IMR-90 (cell line): Measurements from ENCODE around the gene SLC35F3. TPM values are rescaled to one million over a fixed set of nuclear protein-coding genes. Genes with fewer than 3 reads are reported as not detected.

Source experiments
- ATAC-seq: fragments of 200-7000 bp; cut with Tn5 transposase; 2 replicates; pipeline ENCODE4 v1.9.1; 2020; ENCODE audit warnings: low read depth, mild to moderate bottlenecking, moderate library complexity
- BruUV-seq: library from RNA; stranded (reverse); fragments of 400-500 nt; replicated peaks from 2 replicates; lab custom pipeline; 2021; lab: Mats Ljungman, UMichigan
- CTCF ChIA-PET: fragments of 300-600 bp; formaldehyde crosslinking; extraction: SDS; loops from one replicate; lab custom pipeline; 2021; ENCODE audit warnings: antibody characterized with exemption; lab: Yijun Ruan, JAX
- POLR2A ChIA-PET: fragments of 300-600 bp; sonication (Branson Sonifier 250); formaldehyde crosslinking; loops from one replicate; lab custom pipeline; 2022; ENCODE audit warnings: antibody characterized with exemption; ENCODE audit not compliant: unreplicated experiment; lab: Charles Lee
- DNase-seq: peaks from one replicate; pipeline ENCODE4 v3.0.0; 2013
- H2AFZ ChIP-seq: replicated peaks from 2 replicates; pipeline ENCODE3; 2013; ENCODE audit warnings: low read length, mild to moderate bottlenecking; ENCODE audit not compliant: poor library complexity
- H2AK5ac ChIP-seq: 2 replicates; pipeline ENCODE4 v1.6.1; 2013; ENCODE audit warnings: low read depth, low read length, inconsistent platforms
- H2AK9ac ChIP-seq: replicated peaks from 2 replicates; pipeline ENCODE3; 2013; ENCODE audit warnings: mild to moderate bottlenecking, low read depth, low read length, moderate library complexity; ENCODE audit not compliant: poor library complexity
- H2BK120ac ChIP-seq: 2 replicates; pipeline ENCODE4 v1.6.1; 2013; ENCODE audit warnings: low read depth, low read length, inconsistent platforms
- H2BK15ac ChIP-seq: 3 replicates; pipeline ENCODE4 v1.6.1; 2013; ENCODE audit warnings: low read depth, low read length, inconsistent platforms
- H2BK20ac ChIP-seq: 2 replicates; pipeline ENCODE4 v1.6.1; 2013; ENCODE audit warnings: low read depth, mild to moderate bottlenecking, inconsistent platforms, low read length, moderate library complexity
- H2BK5ac ChIP-seq: 2 replicates; pipeline ENCODE4 v1.6.1; 2013; ENCODE audit warnings: mild to moderate bottlenecking, low read depth, low read length, inconsistent platforms; ENCODE audit not compliant: poor library complexity, severe bottlenecking
- H3K14ac ChIP-seq: replicated peaks from 2 replicates; pipeline ENCODE4 v1.6.1; 2013; ENCODE audit warnings: low read depth, low read length, inconsistent platforms
- H3K18ac ChIP-seq: 2 replicates; pipeline ENCODE4 v1.6.1; 2013; ENCODE audit warnings: low read depth, low read length, control low read depth
- H3K23ac ChIP-seq: 2 replicates; pipeline ENCODE4 v1.6.1; 2013; ENCODE audit warnings: low read depth, low read length, inconsistent platforms
- H3K27ac ChIP-seq: 2 replicates; pipeline ENCODE4 v1.5.1; 2013; ENCODE audit warnings: mild to moderate bottlenecking, control low read depth, low read length; ENCODE audit not compliant: insufficient read depth
- H3K27me3 ChIP-seq: 2 replicates; pipeline ENCODE4 v1.6.1; 2013; ENCODE audit warnings: low read length; ENCODE audit not compliant: control insufficient read depth, insufficient read depth
- H3K36me3 ChIP-seq: 2 replicates; pipeline ENCODE4 v1.6.1; 2013; ENCODE audit warnings: low read length, mixed read lengths; ENCODE audit not compliant: control insufficient read depth, insufficient read depth
- H3K4ac ChIP-seq: 2 replicates; pipeline ENCODE4 v1.6.1; 2013; ENCODE audit warnings: low read depth, low read length, inconsistent platforms
- H3K4me1 ChIP-seq: 2 replicates; pipeline ENCODE4 v1.6.1; 2013; ENCODE audit warnings: low read length, mixed read lengths; ENCODE audit not compliant: control insufficient read depth, insufficient read depth
- H3K4me2 ChIP-seq: 2 replicates; pipeline ENCODE4 v1.6.1; 2013; ENCODE audit warnings: low read depth, mild to moderate bottlenecking, control low read depth, low read length, moderate library complexity
- H3K4me3 ChIP-seq: 2 replicates; pipeline ENCODE4 v1.5.1; 2013; ENCODE audit warnings: low read depth, mild to moderate bottlenecking, control low read depth, low read length, moderate library complexity; ENCODE audit not compliant: insufficient read depth
- H3K56ac ChIP-seq: 2 replicates; pipeline ENCODE4 v1.6.1; 2013; ENCODE audit warnings: low read length, inconsistent platforms; ENCODE audit not compliant: insufficient read depth; ENCODE audit errors: extremely low read depth
- H3K79me1 ChIP-seq, 2 experiments: 2 replicates each; pipeline ENCODE4 v1.6.1; 2013; ENCODE audit warnings: low read length in 2 of 2, inconsistent platforms in 1 of 2, low read depth in 1 of 2
- H3K9ac ChIP-seq: 2 replicates; pipeline ENCODE4 v1.6.1; 2013; ENCODE audit warnings: low read depth, low read length, control low read depth
- H3K9me1 ChIP-seq: 2 replicates; pipeline ENCODE4 v1.6.1; 2013; ENCODE audit warnings: low read length, inconsistent platforms; ENCODE audit not compliant: insufficient read depth
- H3K9me3 ChIP-seq: 2 replicates; pipeline ENCODE4 v1.6.1; 2013; ENCODE audit warnings: low read length; ENCODE audit not compliant: control insufficient read depth, insufficient read depth
- H4K20me1 ChIP-seq: 2 replicates; pipeline ENCODE4 v1.6.1; 2013; ENCODE audit warnings: low read length, inconsistent platforms; ENCODE audit not compliant: insufficient read depth
- H4K5ac ChIP-seq: 2 replicates; pipeline ENCODE4 v1.6.1; 2013; ENCODE audit warnings: mild to moderate bottlenecking, low read depth, low read length, control low read depth
- H4K8ac ChIP-seq, 2 experiments: 2 replicates each; pipeline ENCODE4 v1.6.1; 2013; ENCODE audit warnings: low read depth in 2 of 2, low read length in 2 of 2, control low read depth in 1 of 2, inconsistent platforms in 1 of 2
- H4K91ac ChIP-seq: 2 replicates; pipeline ENCODE4 v1.6.1; 2013; ENCODE audit warnings: low read depth, low read length, inconsistent platforms; ENCODE audit not compliant: insufficient read depth
- BHLHE40 ChIP-seq: fragments of 150-350 bp; IDR thresholded peaks from 2 replicates; pipeline ENCODE4 v1.6.1; 2016; ENCODE audit warnings: mild to moderate bottlenecking, low read depth, low read length
- CEBPB ChIP-seq: IDR thresholded peaks from 2 replicates; pipeline ENCODE4 v1.6.1; 2012; ENCODE audit warnings: low read depth, low read length, improper control_type of control experiment
- CHD1 ChIP-seq: IDR thresholded peaks from 2 replicates; pipeline ENCODE4 v1.6.1; 2012; ENCODE audit warnings: low read depth, low read length, improper control_type of control experiment
- CTCF ChIP-seq: conservative IDR thresholded peaks from 2 replicates; pipeline ENCODE4 v1.5.1; 2012; ENCODE audit warnings: mild to moderate bottlenecking, low read depth, low read length, improper control_type of control experiment
- ELK1 ChIP-seq: fragments of 150-350 bp; IDR thresholded peaks from 2 replicates; pipeline ENCODE4 v1.6.1; 2016; ENCODE audit warnings: low read depth, mild to moderate bottlenecking, low read length, moderate library complexity, borderline replicate concordance
- FOS ChIP-seq: fragments of 150-350 bp; IDR thresholded peaks from 2 replicates; pipeline ENCODE4 v1.6.1; 2016; ENCODE audit warnings: low read depth, low read length
- MAFK ChIP-seq: IDR thresholded peaks from 2 replicates; pipeline ENCODE4 v1.6.1; 2012; ENCODE audit warnings: low read depth, low read length, improper control_type of control experiment
- MAZ ChIP-seq: IDR thresholded peaks from 2 replicates; pipeline ENCODE4 v1.6.1; 2012; ENCODE audit warnings: low read depth, mild to moderate bottlenecking, low read length, improper control_type of control experiment, moderate library complexity, borderline replicate concordance
- MXI1 ChIP-seq: IDR thresholded peaks from 2 replicates; pipeline ENCODE4 v1.6.1; 2012; ENCODE audit warnings: low read depth, mild to moderate bottlenecking, low read length, moderate library complexity, borderline replicate concordance
- NFE2L2 ChIP-seq: fragments of 150-350 bp; IDR thresholded peaks from 2 replicates; pipeline ENCODE4 v1.6.1; 2016; ENCODE audit warnings: low read depth, mild to moderate bottlenecking, low read length
- POLR2A ChIP-seq: IDR thresholded peaks from 2 replicates; pipeline ENCODE4 v1.6.1; 2012; ENCODE audit warnings: mild to moderate bottlenecking, low read depth, low read length
- RAD21 ChIP-seq: IDR thresholded peaks from 2 replicates; pipeline ENCODE4 v1.6.1; 2012; ENCODE audit warnings: low read length, improper control_type of control experiment
- RCOR1 ChIP-seq: IDR thresholded peaks from 2 replicates; pipeline ENCODE4 v1.6.1; 2012; ENCODE audit warnings: mild to moderate bottlenecking, low read length, improper control_type of control experiment; ENCODE audit not compliant: insufficient replicate concordance
- RFX5 ChIP-seq: IDR thresholded peaks from 2 replicates; pipeline ENCODE4 v1.8.0; 2012; ENCODE audit warnings: low read depth, mild to moderate bottlenecking, low read length, moderate library complexity
- SMC3 ChIP-seq: fragments of 150-350 bp; IDR thresholded peaks from 2 replicates; pipeline ENCODE4 v1.6.1; 2016; ENCODE audit warnings: low read depth, mild to moderate bottlenecking, antibody characterized with exemption, low read length, moderate library complexity
- USF2 ChIP-seq: fragments of 150-350 bp; IDR thresholded peaks from 2 replicates; pipeline ENCODE4 v1.6.1; 2017; ENCODE audit warnings: mild to moderate bottlenecking, antibody characterized with exemption, low read length, low read depth
- WGBS, 2 experiments: methylation state at CpG; one replicate each; pipeline versions ENCODE4 v1.1.5 to v1.1.7; 2013; ENCODE audit warnings: missing lambda C conversion rate in 2 of 2; ENCODE audit not compliant: insufficient read length in 1 of 2; ENCODE audit errors: extremely low coverage in 2 of 2; 5-methylcytosine and 5-hydroxymethylcytosine counted together
- dilution Hi-C: fragments of 300-500 bp; cut with HindIII; formaldehyde crosslinking; loops from one replicate; pipeline ENCODE4 v1.14.3; 2018; ENCODE audit warnings: low sequenced_read_pairs; ENCODE audit not compliant: unreplicated experiment
- in situ Hi-C: fragments of 300-500 bp; cut with MboI; formaldehyde crosslinking; loops from 3 replicates; pipeline ENCODE4 v1.14.3; 2019; ENCODE audit warnings: low sequenced_read_pairs, inconsistent platforms, mixed read lengths
- intact Hi-C: fragments of 100-400 bp; cut with micrococcal nuclease; formaldehyde crosslinking; loops from 2 replicates; pipeline ENCODE4 v1.10.0; 2022
- polyA plus RNA-seq, 3 experiments: library from polyadenylated mRNA; depleted of rRNA; stranded (reverse); fragments of >200 nt; gene quantifications; 2 replicates each; pipeline ENCODE4 v1.2.3, GENCODE V29; 2012; ENCODE audit warnings: low replicate concordance in 1 of 3
- total RNA-seq: library from RNA; depleted of rRNA; stranded (reverse); fragments of >200 nt; gene quantifications from 2 replicates; pipeline ENCODE4 v1.2.3, GENCODE V29; 2012

The SLC35F3 gene
- total and polyA plus RNA-seq, 2 of the 4 experiments (the other 2 are of a cell fraction): under 0.01 to 0.17 TPM

- CTCF ChIA-PET: interaction anchor here (4.0 kb wide), 1 partner anchor 15 kb away, joined by 16 read pairs; no protein-coding TSS in a partner anchor
Observed at GRCh38 chr1:234324821-234325220, 420.3 kb downstream of the SLC35F3 start.

More at GRCh38 chr1:234324821-234325220, 420.3 kb downstream of the SLC35F3 start:
- H2BK20ac ChIP-seq: no peak overlapping the region
- dilution Hi-C loops: no loop called here
- H3K4ac ChIP-seq: no peak overlapping the region
- H3K4me1 ChIP-seq: peaks cover 3% of the 10 kb centered on the region
- intact Hi-C loops: loop anchor here (5.0 kb wide), 1 partner anchor 152 kb away; the partner anchor contains the start of gene TARBP1
- no peak overlapping the region for H3K27ac ChIP-seq
- H3K27me3 ChIP-seq: peaks cover 4% of the 10 kb centered on the region
- in situ Hi-C loops: loop anchor here (25.0 kb wide), 1 partner anchor 188 kb away; no protein-coding TSS in a partner anchor
- no peak overlapping the region for H3K4me3 ChIP-seq
- BruUV-seq: no TSS peak
- no peak overlapping the region for H2AFZ ChIP-seq
- H3K9me1 ChIP-seq: no peaks in the 10 kb centered on the region
- no peak overlapping the region for H4K5ac ChIP-seq
- POLR2A ChIA-PET: no interaction called here
- no peak overlapping the region for H3K23ac ChIP-seq
- H3K79me1 ChIP-seq: no peaks in the 10 kb centered on the region
- no peaks in the 10 kb centered on the region for H3K9me3 ChIP-seq
- no peak overlapping the region for H3K14ac ChIP-seq
- DNase-seq (no peak), ATAC-seq (no peak)
- H4K91ac ChIP-seq: no peak overlapping the region
- 62% methylated on average over 2 of the region's 6 CpGs; no CpG with 5 or more reads in 1 of the 2 experiments for whole genome bisulfite sequencing, 2 experiments
- no peak overlapping the region for H3K4me2 ChIP-seq
- no peak overlapping the region for H3K9ac ChIP-seq
- H2AK5ac ChIP-seq: no peak overlapping the region
- no peaks in the 10 kb centered on the region for H3K36me3 ChIP-seq
- no peaks in the 10 kb centered on the region for H4K20me1 ChIP-seq
- no peak overlapping the region for H2BK5ac ChIP-seq
- no peak overlapping the region for H3K56ac ChIP-seq
- H3K18ac ChIP-seq: no peak overlapping the region
- no peak overlapping the region for H2BK120ac ChIP-seq
- TF ChIP-seq ELK1 (no peak), CEBPB (no peak), POLR2A (no peak), RCOR1 (no peak), RFX5 (no peak), CHD1 (no peak), USF2 (no peak), MAZ (no peak), RAD21 (no peak), CTCF (no peak), MXI1 (no peak), SMC3 (no peak), MAFK (no peak), FOS (no peak), BHLHE40 (no peak), NFE2L2 (no peak)
- no peak overlapping the region for H2AK9ac ChIP-seq
- no peak overlapping the region for H2BK15ac ChIP-seq
- H4K8ac ChIP-seq: no peak overlapping the region
